ENCODE measurements around the gene PLEKHG2.

The PLEKHG2 gene

GRCh38 chr19:39386557-39386956, 25.9 kb upstream of the PLEKHG2 start:
- no peak for DNase-seq

GRCh38 chr19:39388657-39389056, 23.8 kb upstream of the PLEKHG2 start:
- DNase-seq: no peak

DNA sequence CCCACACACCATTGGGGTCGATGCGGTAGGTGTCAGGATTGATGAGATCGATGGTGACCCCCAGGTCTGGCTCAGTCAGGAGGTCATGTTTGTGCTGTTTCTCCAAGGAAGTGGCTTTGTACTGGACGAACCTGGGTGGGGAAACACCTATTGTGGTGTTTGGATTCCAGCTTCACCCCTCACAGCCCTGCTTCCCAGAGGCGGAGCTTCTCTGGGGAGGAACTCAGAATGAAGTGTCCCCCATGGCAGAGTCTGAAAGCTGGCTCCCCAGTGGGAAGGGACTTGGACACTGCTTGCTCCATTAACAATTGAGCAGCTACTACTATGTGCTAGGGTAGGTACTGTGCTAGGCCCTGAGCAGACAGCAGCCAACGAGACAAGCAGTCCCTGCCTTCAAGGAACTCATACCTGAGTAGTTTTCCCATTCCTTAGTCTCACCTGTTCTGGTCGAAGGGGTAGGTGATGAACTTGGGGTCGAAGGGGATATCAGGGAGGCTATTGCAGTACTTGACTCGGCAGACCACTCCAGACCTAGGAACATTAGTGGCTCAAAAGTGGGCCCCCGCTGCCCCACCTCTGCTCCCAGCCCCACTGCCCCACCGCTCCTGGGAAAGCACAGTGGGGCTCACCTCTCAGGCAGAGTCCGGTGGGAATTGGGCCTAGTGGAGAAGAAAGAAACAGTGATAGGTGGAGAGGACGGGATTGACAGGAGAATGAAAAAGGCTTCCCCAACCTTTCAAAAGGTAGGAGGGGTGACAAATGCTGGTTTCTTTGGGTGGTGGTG, 22.6 kb upstream of the PLEKHG2 start:
- no peak for DNase-seq

DNA sequence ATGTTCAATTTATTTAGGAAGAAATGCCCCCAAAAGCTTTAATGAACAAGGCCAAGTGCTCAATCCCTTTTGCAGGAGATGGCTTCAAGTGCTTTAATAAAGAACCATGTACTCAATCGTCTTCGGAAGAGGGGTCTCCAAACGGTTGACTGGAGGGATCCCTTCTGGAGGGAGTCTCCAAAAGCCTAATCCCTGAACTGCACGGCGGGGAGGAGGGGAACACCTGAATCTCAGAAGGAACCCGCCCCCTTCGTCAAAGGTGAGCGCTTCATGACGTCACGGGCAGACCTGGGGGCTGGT, 22.1 kb upstream of the PLEKHG2 start:
- no peak for DNase-seq

DNA sequence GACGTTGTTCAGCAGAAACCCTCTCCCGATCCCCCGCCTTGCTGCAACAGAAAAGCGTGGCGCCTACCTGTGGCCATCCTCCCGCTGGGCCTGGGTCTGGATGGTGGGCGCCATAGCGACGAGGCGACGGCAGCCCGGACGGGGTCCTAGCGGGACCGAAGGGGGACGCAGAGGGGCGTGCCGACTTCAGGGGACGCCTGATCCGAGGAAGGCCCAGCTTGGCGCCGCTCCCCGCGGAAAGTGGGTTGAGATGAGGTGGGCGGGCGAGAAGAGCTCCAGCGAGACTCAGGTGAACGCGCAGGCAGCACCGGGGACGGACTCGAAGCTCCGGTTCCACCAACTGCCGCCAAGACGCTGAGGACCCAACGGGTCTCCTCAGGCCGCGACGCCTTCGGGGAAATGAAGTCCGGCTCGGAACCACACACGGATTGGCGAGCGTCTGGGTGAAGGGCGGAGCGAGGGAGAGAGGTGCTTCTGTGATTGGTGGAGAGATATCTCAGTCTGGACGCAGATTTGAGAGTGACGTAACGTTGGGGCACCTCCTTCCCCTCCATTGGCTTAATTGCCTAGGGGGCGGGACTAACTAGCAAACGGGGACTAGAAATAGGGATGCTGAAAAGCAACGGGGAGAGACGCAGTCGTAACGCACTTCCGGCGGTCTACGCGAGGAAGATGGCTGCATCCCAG, 21.6 kb upstream of the PLEKHG2 start, which contains the start of the genes MED29 and PAF1:
Gene MED29, plus strand, starts transcription at position 628 of the 687 bp plus-strand sequence. Its CDS starts 45 bp downstream, at position 673.
Gene PAF1, minus strand, starts transcription at position 356 of the 687 bp plus-strand sequence. Its CDS starts 242 bp downstream, at position 114.
- DNase-seq: peak; percentile 98

DNA sequence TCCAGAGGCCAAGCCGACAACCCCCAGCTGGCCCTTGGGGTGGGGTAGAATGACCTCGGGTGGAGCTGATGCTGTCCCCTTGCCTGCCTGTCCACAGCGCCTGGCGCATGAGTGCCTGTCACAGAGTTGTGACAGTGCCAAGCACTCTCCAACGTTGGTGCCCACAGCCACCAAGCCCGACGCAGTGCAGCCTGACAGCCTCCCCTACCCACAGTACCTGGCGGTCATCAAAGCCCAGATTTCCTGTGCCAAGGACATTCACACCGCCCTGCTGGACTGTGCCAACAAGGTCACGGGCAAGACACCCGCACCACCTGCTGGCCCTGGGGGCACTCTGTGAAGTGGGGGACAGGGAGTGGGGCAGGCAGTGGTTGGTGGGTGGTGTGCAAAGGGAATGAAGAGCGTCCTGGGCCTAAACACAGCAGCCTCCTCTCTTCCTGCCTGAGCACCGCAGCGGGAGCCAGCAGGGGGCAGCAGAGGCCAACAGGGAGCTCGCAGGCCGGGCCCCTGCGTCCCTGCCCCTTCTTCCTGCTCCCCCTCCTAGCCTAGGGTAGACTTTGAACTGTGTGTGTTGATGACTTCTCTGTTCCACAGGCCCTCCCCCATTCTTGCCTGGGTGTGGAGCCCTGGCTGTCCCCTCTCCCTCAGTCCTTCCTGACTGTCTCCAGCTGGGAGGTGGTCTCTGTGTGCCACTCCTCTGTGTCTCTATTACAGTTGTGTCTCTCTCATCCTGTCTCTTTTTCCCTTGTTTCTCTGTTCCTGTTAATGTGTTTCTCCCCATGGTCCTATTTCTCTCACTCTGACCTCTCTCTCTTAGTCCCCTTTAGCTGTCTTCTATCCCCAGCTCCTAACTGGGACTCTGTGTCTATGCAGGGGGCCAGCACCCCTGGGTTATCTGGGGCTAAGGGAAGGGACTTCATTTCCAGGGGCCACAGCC, 14.8 kb upstream of the PLEKHG2 start:
- DNase-seq: peak; percentile 68

GRCh38 chr19:39398297-39398864, 14.1 kb upstream of the PLEKHG2 start:
- no peak for DNase-seq

DNA sequence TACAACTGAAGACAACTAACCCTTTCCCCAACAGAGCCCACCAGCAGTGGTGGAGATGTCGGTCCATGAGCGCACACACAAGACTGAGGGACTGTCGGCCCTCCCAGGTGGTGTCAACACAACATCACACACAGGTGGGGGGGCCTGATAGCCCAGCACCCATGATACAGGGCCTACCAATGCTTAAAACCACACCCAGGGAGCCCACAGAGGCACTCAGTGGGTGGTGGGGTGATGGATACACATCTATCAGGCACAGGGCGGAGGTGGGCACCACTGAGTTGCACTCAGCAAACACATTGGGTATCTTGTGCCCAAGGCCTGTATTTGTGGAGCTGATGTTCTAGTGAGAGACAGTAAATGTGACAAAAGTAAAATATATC, 12.8 kb upstream of the PLEKHG2 start:
- DNase-seq: no peak

DNA sequence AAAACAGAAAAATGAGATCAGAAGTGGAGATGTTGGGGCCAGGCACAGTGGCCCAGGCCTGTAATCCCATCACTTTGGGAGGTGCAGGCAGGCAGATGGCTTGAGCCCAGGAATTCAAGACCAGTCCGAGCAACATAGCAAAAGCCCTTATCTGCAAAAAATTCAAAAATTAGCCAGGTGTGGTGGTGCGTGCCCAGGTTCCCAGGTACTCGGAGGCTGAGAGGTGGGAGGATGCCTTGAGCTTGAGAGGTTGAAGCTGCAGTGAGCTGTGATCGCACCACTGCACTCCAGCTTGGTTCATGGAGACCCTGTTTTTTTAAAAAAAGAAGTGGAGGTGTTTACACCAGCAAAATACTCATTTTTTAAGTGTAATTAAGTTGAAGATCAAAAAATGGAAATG, 12.4 kb upstream of the PLEKHG2 start:
- no peak for DNase-seq

- DNase-seq: no peak
Observed at GRCh38 chr19:39401070-39401548, 11.4 kb upstream of the PLEKHG2 start.

DNA sequence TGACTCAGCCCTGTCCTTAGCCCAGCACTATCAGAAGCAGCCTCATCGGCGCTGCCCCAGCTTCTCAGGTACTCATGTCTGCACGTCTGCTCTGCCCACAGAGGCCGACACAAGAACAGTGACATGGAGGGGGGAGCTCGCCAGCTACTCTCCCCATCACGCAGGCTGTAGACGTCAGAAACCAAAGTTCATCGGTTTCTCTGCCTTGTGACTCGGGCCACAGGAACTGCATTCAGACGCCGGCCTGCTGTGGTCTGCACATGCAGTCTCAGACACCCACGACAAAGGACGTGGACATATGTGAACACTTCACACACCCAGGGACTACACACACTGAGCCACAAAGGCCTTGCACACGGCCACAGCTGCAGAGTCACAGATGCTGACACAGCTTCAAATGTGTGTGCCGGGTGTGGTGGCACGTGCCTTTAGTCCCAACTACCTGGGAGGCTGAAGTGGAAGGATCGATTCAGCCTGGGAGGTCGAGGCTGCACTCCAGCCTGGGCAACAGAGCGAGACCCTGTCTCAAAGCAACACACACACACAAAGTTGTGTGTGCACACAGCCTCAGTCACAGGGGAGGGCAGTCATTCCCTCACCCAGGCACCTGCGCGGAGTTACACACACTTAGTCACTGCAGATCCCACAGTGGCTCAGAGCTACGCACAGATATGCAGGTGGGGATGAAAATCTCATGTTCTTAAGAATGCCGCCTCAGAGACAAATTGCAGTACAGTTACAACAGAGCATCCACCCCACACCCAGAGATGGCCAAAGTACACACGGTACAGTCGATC, 10.7 kb upstream of the PLEKHG2 start:
- no peak for DNase-seq

DNA sequence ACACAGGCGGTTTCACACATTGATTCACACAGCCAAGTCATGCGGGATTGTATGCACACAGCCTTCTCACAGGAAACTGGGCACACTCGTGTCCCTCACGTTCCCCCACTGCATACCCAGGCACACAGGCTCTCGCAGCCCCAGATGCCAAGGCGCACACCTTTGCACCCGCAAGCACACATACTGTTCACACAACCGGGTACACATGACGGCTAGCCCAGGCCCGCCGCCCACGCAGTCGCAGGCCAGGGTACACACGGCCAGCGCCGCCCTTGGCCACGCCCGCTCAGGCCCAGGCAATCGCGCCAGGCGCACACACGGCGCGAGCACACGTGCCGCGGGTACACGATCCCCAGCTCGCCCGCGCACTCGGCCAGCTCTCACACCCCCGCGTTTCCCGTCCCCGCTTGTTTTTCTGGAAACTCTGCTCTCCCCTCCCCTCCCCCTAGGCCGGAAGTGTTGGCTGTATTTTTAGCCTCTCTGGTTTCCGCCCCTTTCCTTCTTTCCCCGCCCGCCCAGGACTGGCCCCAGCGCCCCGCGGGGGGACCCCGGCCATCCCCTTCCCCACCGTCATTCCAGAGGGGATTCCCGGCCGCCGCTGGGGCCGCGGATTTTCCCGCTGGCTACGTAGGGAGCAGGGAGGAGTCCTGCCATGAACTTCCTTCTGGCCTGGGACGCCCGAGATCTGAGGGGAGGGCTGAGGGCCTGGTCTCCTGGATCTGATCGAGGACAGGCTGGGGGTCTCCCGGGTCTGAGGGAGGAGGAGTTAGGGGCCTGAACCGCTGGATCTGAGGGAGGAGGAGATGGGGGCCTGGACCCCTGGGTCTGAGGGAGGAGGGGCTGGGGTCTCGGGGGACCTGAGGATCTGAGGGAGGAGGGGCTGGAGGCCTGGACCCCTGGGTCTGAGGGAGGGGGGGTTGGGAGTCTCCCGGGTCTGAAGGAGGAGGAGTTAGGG, 9.8 kb upstream of the PLEKHG2 start:
- peak; percentile 47 for DNase-seq

DNA sequence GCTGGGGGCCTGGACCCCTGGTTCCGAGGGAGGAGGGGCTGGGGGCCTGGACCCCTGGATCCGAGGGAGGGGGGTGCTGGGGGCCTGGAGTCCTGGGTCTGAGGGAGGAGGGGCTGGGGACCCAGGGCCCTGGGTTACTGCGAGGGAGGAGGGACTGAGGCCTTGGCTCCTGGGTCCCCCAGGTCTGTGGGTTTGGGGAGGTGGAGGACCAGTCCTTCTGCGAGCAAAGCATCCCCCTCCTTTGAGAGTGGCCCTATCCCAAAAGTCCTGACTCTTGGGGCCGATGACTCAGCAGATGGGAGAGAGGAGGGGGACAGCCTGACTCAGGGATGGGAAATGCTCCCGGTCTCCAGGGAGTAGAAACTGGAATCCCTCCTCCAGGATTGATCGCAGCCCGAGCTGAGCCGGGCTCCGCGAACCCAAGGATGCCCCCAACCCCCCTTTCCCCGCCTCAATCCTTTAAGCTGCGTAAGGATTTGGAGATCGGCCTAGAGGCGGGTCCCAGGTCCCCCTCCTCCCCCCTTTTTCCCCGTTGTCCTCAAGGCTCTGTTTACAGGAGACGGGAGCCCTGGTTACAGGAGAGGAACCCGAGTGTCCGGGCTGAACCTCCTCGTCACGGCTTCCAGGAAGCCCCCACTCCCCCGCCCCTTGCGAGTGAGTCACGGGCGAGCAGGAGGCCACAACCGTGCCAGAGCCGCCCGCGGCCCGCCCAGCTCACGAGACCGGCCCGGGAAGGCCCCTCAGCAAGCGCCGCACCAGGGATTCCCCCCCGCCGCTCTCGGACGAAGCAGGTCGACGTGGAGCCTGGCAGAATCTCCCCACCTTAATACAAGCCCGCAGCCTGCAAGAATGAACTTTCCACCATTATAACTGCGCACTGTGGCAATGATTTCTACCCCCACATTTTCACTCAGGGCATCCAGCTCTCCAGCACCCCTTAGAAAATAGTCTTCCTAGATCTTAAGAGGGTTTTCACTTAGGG, 8.8 kb upstream of the PLEKHG2 start:
- DNase-seq: peak; percentile 78

- peak; percentile 46 for DNase-seq
Observed at GRCh38 chr19:39405261-39405957, 7.1 kb upstream of the PLEKHG2 start.

- DNase-seq: no peak
Observed at GRCh38 chr19:39405958-39406655, 6.4 kb upstream of the PLEKHG2 start.

- peak; percentile 68 for DNase-seq
Observed at GRCh38 chr19:39406656-39407409, 5.6 kb upstream of the PLEKHG2 start, which contains the start of gene ZFP36. ZFP36 (plus strand) TSS chr19:39406847; CDS start chr19:39406905, 58 bp downstream.

GRCh38 chr19:39407410-39407659, 5.1 kb upstream of the PLEKHG2 start:
- DNase-seq: no peak
